GM20000 (cell line): ENCODE results near the gene ESR1.

Source experiments
- DNase-seq: peaks from one replicate; pipeline ENCODE4 v3.0.0; 2012; ENCODE audit warnings: low spot score
- CTCF ChIP-seq: IDR thresholded peaks from 2 replicates; pipeline ENCODE4 v1.5.1; 2012; ENCODE audit warnings: mild to moderate bottlenecking, control low read depth; ENCODE audit errors: extremely low read depth, missing control alignments

ESR1 gene

GRCh38 chr6:151916680-151917164 lies 109.2 kb downstream of the ESR1 start:
- TF ChIP-seq CTCF, result no peak
- no peak for DNase-seq

DNA sequence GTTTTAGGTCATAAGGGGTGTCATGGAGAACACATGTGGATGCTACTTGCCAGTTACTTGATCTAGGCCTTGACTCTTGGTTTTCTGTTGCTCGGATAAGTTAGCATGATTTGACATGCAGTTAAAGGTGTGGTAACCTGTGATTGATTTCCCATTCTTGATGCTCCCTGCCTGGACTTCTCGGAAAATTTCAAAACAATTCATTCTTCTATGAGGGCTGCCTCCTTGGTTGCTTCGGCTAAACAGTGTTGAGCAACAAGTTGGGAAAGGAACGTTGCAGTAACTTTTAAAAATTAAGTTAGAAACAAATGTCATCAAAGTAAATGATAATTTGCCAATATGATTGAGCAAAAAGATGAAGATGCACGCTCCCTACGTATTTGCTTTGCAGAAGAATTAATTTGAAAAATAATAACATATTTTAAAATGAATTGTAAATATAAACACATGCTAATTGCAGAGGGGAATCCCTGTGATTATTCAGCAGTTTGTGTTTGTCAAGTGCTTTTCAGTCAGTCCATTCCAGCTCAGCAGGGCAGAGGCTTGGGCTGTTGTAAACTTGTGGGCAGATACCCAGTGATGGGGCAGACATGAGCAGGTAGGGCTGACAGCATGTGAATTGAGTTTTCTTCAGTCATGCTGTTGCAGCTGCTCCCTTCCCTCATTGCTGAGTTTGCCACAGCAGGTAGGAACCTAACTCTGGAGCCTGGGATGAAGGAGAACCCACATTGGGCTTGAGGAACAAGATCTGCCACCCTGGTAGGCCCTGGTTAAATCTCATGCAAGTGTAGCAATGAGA lies 110.2 kb downstream of the ESR1 start:
- no peak for TF ChIP-seq CTCF
- DNase-seq, result no peak

DNA sequence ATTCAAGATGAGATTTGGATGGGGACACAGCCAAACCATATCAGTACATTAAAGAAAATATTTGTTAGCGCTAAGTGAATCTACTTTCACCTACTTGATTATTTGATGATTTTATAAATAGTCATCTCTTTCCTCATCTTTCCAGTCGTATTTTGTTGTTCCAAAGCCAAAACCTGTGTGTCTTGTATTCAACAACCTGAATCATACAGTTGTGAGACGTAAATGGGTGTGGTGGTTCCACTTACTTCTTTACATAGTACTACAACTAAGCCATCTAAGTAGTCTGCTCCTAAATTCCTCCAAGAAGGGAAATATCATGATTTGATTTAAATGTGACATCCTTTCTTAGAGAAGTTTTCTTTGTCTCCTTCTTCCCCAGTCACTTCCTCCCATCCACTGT lies 132.8 kb downstream of the ESR1 start:
- no peak for DNase-seq
- TF ChIP-seq CTCF, result no peak

DNA sequence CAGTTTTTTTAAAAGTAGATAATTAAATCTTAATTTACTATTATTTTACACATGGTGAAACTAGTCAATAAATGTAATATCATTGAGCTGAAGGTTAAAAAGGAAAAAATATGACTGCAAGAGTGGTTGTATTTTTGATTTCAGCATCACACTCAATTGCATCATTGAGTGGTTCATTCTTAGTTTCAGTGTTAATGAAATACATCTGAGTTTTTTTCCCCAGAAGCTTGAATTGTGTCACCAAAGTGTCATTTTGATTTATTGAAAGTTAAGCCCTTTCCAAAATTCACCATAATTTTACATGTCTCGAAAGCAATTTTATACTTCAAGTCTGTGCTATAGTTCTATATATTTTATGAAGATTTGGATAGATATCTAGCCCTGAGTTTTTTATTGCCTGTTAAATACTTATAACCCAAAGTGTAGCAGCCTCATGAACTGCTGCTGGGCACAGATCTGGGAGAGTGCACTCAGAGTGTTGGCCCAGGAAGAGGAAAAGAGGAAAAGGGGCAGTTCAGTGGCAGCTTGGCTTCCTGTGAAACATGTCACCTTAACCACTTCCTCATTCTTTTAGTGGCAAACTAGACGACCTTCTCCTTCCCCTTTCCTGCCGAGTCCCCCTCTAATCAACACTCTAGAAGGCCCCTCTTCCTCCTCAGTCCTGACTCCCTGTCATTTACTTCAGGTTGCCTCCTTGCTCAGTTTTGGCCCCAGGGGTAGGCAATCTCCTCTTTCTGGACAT lies 140.7 kb downstream of the ESR1 start:
- no peak for DNase-seq
- no peak for TF ChIP-seq CTCF

DNA sequence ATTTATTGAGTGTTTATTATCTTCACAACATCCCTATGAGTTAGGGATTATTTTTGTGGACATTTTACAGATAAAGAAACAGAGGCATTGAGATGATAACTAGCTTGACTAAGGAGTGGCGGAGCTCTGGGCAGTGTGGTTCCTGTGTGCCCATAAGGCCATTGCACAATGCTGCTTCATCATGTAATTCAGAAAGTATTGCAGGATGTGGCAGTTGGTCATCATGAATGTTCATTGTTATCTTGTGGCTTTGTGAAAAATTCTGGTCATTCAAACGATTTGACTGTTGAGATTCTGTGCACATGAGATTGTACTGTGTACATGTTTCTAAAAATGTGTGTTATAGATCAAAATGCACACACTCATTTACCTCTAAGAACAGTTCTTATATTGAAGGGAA lies 150.8 kb downstream of the ESR1 start:
- TF ChIP-seq CTCF, result no peak
- DNase-seq, result no peak

- TF ChIP-seq CTCF, result no peak
- no peak for DNase-seq
These were observed 151.6 kb downstream of the ESR1 start for GRCh38 chr6:151959086-151959485.

- no peak for TF ChIP-seq CTCF
- DNase-seq, result no peak
These were observed 154.3 kb downstream of the ESR1 start for GRCh38 chr6:151961809-151962208.
